ENCODE results near the gene KATNIP.

KATNIP gene

GRCh38 chr16:27543801-27544200 lies 6.1 kb upstream of the KATNIP start:
- H2BK5ac ChIP-seq (ENCODE audit: low read length), result no peak overlapping the region
- no peak overlapping the region for H3K4ac ChIP-seq (ENCODE audit: low read length)
- no peak overlapping the region for H3K14ac ChIP-seq (ENCODE audit: low read length)
- no peak overlapping the region for H3K23ac ChIP-seq (ENCODE audit: low read depth, low read length, poor library complexity)
- H2BK120ac ChIP-seq (ENCODE audit: low read depth, low read length), result no peak overlapping the region
- no peaks in the 10 kb centered on the region for H3K27me3 ChIP-seq (ENCODE audit: control insufficient read depth in 3 of 3, insufficient read depth in 3 of 3, low read depth in 1 of 3, low read length in 3 of 3)
- no CpG with 5 or more reads among the region's 3 CpGs for WGBS, 2 donors (ENCODE audit: extremely low coverage in 2 of 2, insufficient read length in 2 of 2, insufficient replicate concordance in 1 of 2)
- H3K4me3 ChIP-seq (ENCODE audit: low read length in 2 of 2), result no peak overlapping the region
- no peak overlapping the region for H3K4me2 ChIP-seq (ENCODE audit: insufficient read depth, low read length, poor library complexity, severe bottlenecking)
- no peak overlapping the region for H2BK15ac ChIP-seq (ENCODE audit: low read length)
- no peak for DNase-seq (ENCODE audit: low spot score)
- no peak overlapping the region for H2AK5ac ChIP-seq (ENCODE audit: low read depth, low read length)
- no peak overlapping the region for H4K8ac ChIP-seq (ENCODE audit: low read depth, low read length)
- H3K27ac ChIP-seq (replicated peaks; ENCODE audit: low read length), result no peak overlapping the region
- no peak overlapping the region for H2BK12ac ChIP-seq (ENCODE audit: low read length)
- peaks cover 0 to 4% of the 10 kb centered on the region in 2 donors for H3K4me1 ChIP-seq (ENCODE audit: control insufficient read depth in 2 of 2, insufficient read depth in 1 of 2, low read depth in 1 of 2, low read length in 2 of 2)
- H4K91ac ChIP-seq (ENCODE audit: low read depth, low read length, poor library complexity), result no peak overlapping the region
- H3K18ac ChIP-seq (ENCODE audit: low read length), result no peak overlapping the region
- no peak overlapping the region for H3K9ac ChIP-seq (ENCODE audit: low read depth, low read length, poor library complexity)
- no peak overlapping the region for H2AFZ ChIP-seq (ENCODE audit: low read length)
- peaks cover 48 to 89% of the 10 kb centered on the region in 2 donors for H3K36me3 ChIP-seq (replicated peaks in 1 of 2; ENCODE audit: control insufficient read depth in 2 of 2, insufficient read depth in 2 of 2, low read length in 2 of 2)
- H3K9me3 ChIP-seq (replicated peaks in 1 of 2; ENCODE audit: control insufficient read depth in 2 of 2, insufficient read depth in 1 of 2, low read depth in 1 of 2, low read length in 2 of 2), result peaks cover 0 to 2% of the 10 kb centered on the region in 2 donors
- H3K79me1 ChIP-seq (ENCODE audit: low read depth, low read length), result peaks cover 6% of the 10 kb centered on the region

DNA sequence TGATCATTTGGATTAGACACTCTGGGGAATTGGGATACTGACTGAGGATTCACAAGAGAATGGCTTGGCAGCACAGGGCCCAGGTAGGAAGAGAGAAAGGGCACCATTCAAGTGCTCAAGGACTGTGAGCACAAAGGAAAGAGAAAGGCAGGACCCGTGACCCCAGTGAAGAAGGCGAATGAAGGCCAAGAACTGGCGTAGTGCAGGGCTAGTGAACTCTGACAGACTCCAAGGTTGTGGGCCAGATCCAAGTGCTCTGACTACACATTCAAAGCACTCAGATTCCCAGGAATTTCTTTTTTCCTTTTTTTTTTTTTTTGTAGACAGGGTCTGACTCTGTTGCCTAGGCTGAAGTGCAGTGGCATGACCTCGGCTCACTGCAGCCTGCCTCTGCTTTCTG lies 5.3 kb upstream of the KATNIP start:
- H3K9ac ChIP-seq (ENCODE audit: low read depth, low read length, poor library complexity), result no peak overlapping the region
- no peak overlapping the region for H4K8ac ChIP-seq (ENCODE audit: low read depth, low read length)
- H3K23ac ChIP-seq (ENCODE audit: low read depth, low read length, poor library complexity), result no peak overlapping the region
- H2BK15ac ChIP-seq (ENCODE audit: low read length), result no peak overlapping the region
- H3K4me2 ChIP-seq (ENCODE audit: insufficient read depth, low read length, poor library complexity, severe bottlenecking), result no peak overlapping the region
- H3K27me3 ChIP-seq (ENCODE audit: control insufficient read depth in 3 of 3, insufficient read depth in 3 of 3, low read depth in 1 of 3, low read length in 3 of 3), result no peaks in the 10 kb centered on the region
- no peak overlapping the region for H2AFZ ChIP-seq (ENCODE audit: low read length)
- no peak overlapping the region for H2AK5ac ChIP-seq (ENCODE audit: low read depth, low read length)
- H3K4me3 ChIP-seq (ENCODE audit: low read length in 2 of 2), result no peak overlapping the region
- peaks cover 0 to 4% of the 10 kb centered on the region in 2 donors for H3K4me1 ChIP-seq (ENCODE audit: control insufficient read depth in 2 of 2, insufficient read depth in 1 of 2, low read depth in 1 of 2, low read length in 2 of 2)
- no peak overlapping the region for H3K4ac ChIP-seq (ENCODE audit: low read length)
- H3K18ac ChIP-seq (ENCODE audit: low read length), result no peak overlapping the region
- DNase-seq (ENCODE audit: low spot score), result no peak
- peaks cover 7% of the 10 kb centered on the region for H3K79me1 ChIP-seq (ENCODE audit: low read depth, low read length)
- no peak overlapping the region for H2BK12ac ChIP-seq (ENCODE audit: low read length)
- H2BK5ac ChIP-seq (ENCODE audit: low read length), result no peak overlapping the region
- no peak overlapping the region for H2BK120ac ChIP-seq (ENCODE audit: low read depth, low read length)
- peaks cover 0 to 2% of the 10 kb centered on the region in 2 donors for H3K9me3 ChIP-seq (replicated peaks in 1 of 2; ENCODE audit: control insufficient read depth in 2 of 2, insufficient read depth in 1 of 2, low read depth in 1 of 2, low read length in 2 of 2)
- WGBS, 2 donors (ENCODE audit: extremely low coverage in 2 of 2, insufficient read length in 2 of 2, insufficient replicate concordance in 1 of 2), result no CpG with 5 or more reads among the region's 4 CpGs
- no peak overlapping the region for H3K27ac ChIP-seq (replicated peaks; ENCODE audit: low read length)
- no peak overlapping the region for H3K14ac ChIP-seq (ENCODE audit: low read length)
- H4K91ac ChIP-seq (ENCODE audit: low read depth, low read length, poor library complexity), result no peak overlapping the region
- H3K36me3 ChIP-seq (replicated peaks in 1 of 2; ENCODE audit: control insufficient read depth in 2 of 2, insufficient read depth in 2 of 2, low read length in 2 of 2), result peaks cover 45 to 81% of the 10 kb centered on the region in 2 donors

- H3K27ac ChIP-seq (replicated peaks; ENCODE audit: low read length), result no peak overlapping the region
- peaks cover 1 to 4% of the 10 kb centered on the region in 2 donors for H3K4me1 ChIP-seq (ENCODE audit: control insufficient read depth in 2 of 2, insufficient read depth in 1 of 2, low read depth in 1 of 2, low read length in 2 of 2)
- no peaks in the 10 kb centered on the region for H3K9me3 ChIP-seq (replicated peaks in 1 of 2; ENCODE audit: control insufficient read depth in 2 of 2, insufficient read depth in 1 of 2, low read depth in 1 of 2, low read length in 2 of 2)
- H3K36me3 ChIP-seq (replicated peaks in 1 of 2; ENCODE audit: control insufficient read depth in 2 of 2, insufficient read depth in 2 of 2, low read length in 2 of 2), result peaks cover 29 to 56% of the 10 kb centered on the region in 2 donors
- no peak overlapping the region for H2AK5ac ChIP-seq (ENCODE audit: low read depth, low read length)
- no CpG with 5 or more reads among the region's 4 CpGs for WGBS, 2 donors (ENCODE audit: extremely low coverage in 2 of 2, insufficient read length in 2 of 2, insufficient replicate concordance in 1 of 2)
- no peak overlapping the region for H3K23ac ChIP-seq (ENCODE audit: low read depth, low read length, poor library complexity)
- H2AFZ ChIP-seq (ENCODE audit: low read length), result no peak overlapping the region
- no peak overlapping the region for H3K9ac ChIP-seq (ENCODE audit: low read depth, low read length, poor library complexity)
- no peak overlapping the region for H4K8ac ChIP-seq (ENCODE audit: low read depth, low read length)
- no peak overlapping the region for H4K91ac ChIP-seq (ENCODE audit: low read depth, low read length, poor library complexity)
- no peak overlapping the region for H2BK120ac ChIP-seq (ENCODE audit: low read depth, low read length)
- H3K4me3 ChIP-seq (ENCODE audit: low read length in 2 of 2), result no peak overlapping the region
- H2BK12ac ChIP-seq (ENCODE audit: low read length), result no peak overlapping the region
- H3K18ac ChIP-seq (ENCODE audit: low read length), result no peak overlapping the region
- H2BK5ac ChIP-seq (ENCODE audit: low read length), result no peak overlapping the region
- H3K4ac ChIP-seq (ENCODE audit: low read length), result no peak overlapping the region
- peaks cover 7% of the 10 kb centered on the region for H3K79me1 ChIP-seq (ENCODE audit: low read depth, low read length)
- H2BK15ac ChIP-seq (ENCODE audit: low read length), result no peak overlapping the region
- H3K27me3 ChIP-seq (ENCODE audit: control insufficient read depth in 3 of 3, insufficient read depth in 3 of 3, low read depth in 1 of 3, low read length in 3 of 3), result no peaks in the 10 kb centered on the region
- DNase-seq (ENCODE audit: low spot score), result no peak
- H3K14ac ChIP-seq (ENCODE audit: low read length), result no peak overlapping the region
- H3K4me2 ChIP-seq (ENCODE audit: insufficient read depth, low read length, poor library complexity, severe bottlenecking), result no peak overlapping the region
Measured at GRCh38 chr16:27547134-27547533, 2.8 kb upstream of the KATNIP start.

GRCh38 chr16:27547851-27548250 lies 2.1 kb upstream of the KATNIP start:
- Histone ChIP-seq H3K9ac (ENCODE audit: low read depth, low read length, poor library complexity) (no peak overlapping the region), H2BK5ac (ENCODE audit: low read length) (no peak overlapping the region), H4K91ac (ENCODE audit: low read depth, low read length, poor library complexity) (no peak overlapping the region), H3K36me3 (replicated peaks in 1 of 2; ENCODE audit: control insufficient read depth in 2 of 2, insufficient read depth in 2 of 2, low read length in 2 of 2) (peaks cover 24 to 49% of the 10 kb centered on the region in 2 donors), H3K18ac (ENCODE audit: low read length) (no peak overlapping the region), H2BK12ac (ENCODE audit: low read length) (no peak overlapping the region), H3K79me1 (ENCODE audit: low read depth, low read length) (peaks cover 7% of the 10 kb centered on the region), H3K14ac (ENCODE audit: low read length) (no peak overlapping the region), H4K8ac (ENCODE audit: low read depth, low read length) (no peak overlapping the region), H3K23ac (ENCODE audit: low read depth, low read length, poor library complexity) (no peak overlapping the region), H3K4me3 (ENCODE audit: low read length in 2 of 2) (no peak overlapping the region), H3K27ac (replicated peaks; ENCODE audit: low read length) (no peak overlapping the region), H3K4me1 (ENCODE audit: control insufficient read depth in 2 of 2, insufficient read depth in 1 of 2, low read depth in 1 of 2, low read length in 2 of 2) (peaks cover 1 to 4% of the 10 kb centered on the region in 2 donors), H2BK15ac (ENCODE audit: low read length) (no peak overlapping the region), H2BK120ac (ENCODE audit: low read depth, low read length) (no peak overlapping the region), H3K4ac (ENCODE audit: low read length) (no peak overlapping the region), H2AK5ac (ENCODE audit: low read depth, low read length) (no peak overlapping the region), H2AFZ (ENCODE audit: low read length) (no peak overlapping the region), H3K27me3 (ENCODE audit: control insufficient read depth in 3 of 3, insufficient read depth in 3 of 3, low read depth in 1 of 3, low read length in 3 of 3) (no peaks in the 10 kb centered on the region), H3K9me3 (replicated peaks in 1 of 2; ENCODE audit: control insufficient read depth in 2 of 2, insufficient read depth in 1 of 2, low read depth in 1 of 2, low read length in 2 of 2) (no peaks in the 10 kb centered on the region), H3K4me2 (ENCODE audit: insufficient read depth, low read length, poor library complexity, severe bottlenecking) (no peak overlapping the region)
- DNase-seq (ENCODE audit: low spot score), result no peak
- no CpG with 5 or more reads among the region's 2 CpGs for WGBS, 2 donors (ENCODE audit: extremely low coverage in 2 of 2, insufficient read length in 2 of 2, insufficient replicate concordance in 1 of 2)

All from neuronal stem cell (in vitro differentiated cells).